ENCODE measurements around the gene RAB4A.

Gene RAB4A

GRCh38 chr1:229298420-229298819 is 27.5 kb downstream of the RAB4A start:
- no peaks in the 10 kb centered on the region for H3K9me2 ChIP-seq (replicated peaks; ENCODE audit: insufficient read depth, low read length)
- no peak for TF ChIP-seq EZH2 (optimal IDR thresholded peaks at IDR 0.05; ENCODE audit: low read depth, low read length)
- no peak for TF ChIP-seq CTCF (IDR thresholded peaks at IDR 0.05; ENCODE audit: low read length)
- no peak for TF ChIP-seq EZH2phosphoT487 (IDR thresholded peaks at IDR 0.05; ENCODE audit: low read length)
- no peak for DNase-seq
- H3K9me3 ChIP-seq (replicated peaks; ENCODE audit: insufficient read depth, low read length) = no peaks in the 10 kb centered on the region
- no peaks in the 10 kb centered on the region for H3K27me3 ChIP-seq (replicated peaks; ENCODE audit: insufficient read depth, low read length)
- H2AFZ ChIP-seq (ENCODE audit: low read length) = no peak overlapping the region
- H4K20me1 ChIP-seq (ENCODE audit: insufficient read depth, low read length) = no peaks in the 10 kb centered on the region
- no peak overlapping the region for H3K4me3 ChIP-seq (ENCODE audit: low read length)
- H3K9ac ChIP-seq (ENCODE audit: low read length) = no peak overlapping the region
- H3K4me1 ChIP-seq (ENCODE audit: low read length) = no peaks in the 10 kb centered on the region
- H3K79me2 ChIP-seq (ENCODE audit: low read length) = no peaks in the 10 kb centered on the region
- no peak overlapping the region for H3K4me2 ChIP-seq (ENCODE audit: low read depth, low read length)
- no peaks in the 10 kb centered on the region for H3F3A ChIP-seq (ENCODE audit: insufficient read depth, low read length)
- no peak overlapping the region for H3K27ac ChIP-seq (ENCODE audit: low read length)
- no peaks in the 10 kb centered on the region; the same call in 1 of the 2 replicates for H3K36me3 ChIP-seq (replicated peaks; ENCODE audit: insufficient read depth, low read length)

GRCh38 chr1:229298887-229299503 is 28.1 kb downstream of the RAB4A start:
- Histone ChIP-seq H3K79me2 (ENCODE audit: low read length) (no peaks in the 10 kb centered on the region), H3K27me3 (replicated peaks; ENCODE audit: insufficient read depth, low read length) (no peaks in the 10 kb centered on the region), H4K20me1 (ENCODE audit: insufficient read depth, low read length) (no peaks in the 10 kb centered on the region), H3K4me1 (ENCODE audit: low read length) (no peaks in the 10 kb centered on the region), H3K36me3 (replicated peaks; ENCODE audit: insufficient read depth, low read length) (peaks cover 1% of the 10 kb centered on the region; the same call in 1 of the 2 replicates), H3K9ac (ENCODE audit: low read length) (no peak overlapping the region), H3K4me3 (ENCODE audit: low read length) (no peak overlapping the region), H3K9me3 (replicated peaks; ENCODE audit: insufficient read depth, low read length) (no peaks in the 10 kb centered on the region), H3K27ac (ENCODE audit: low read length) (no peak overlapping the region), H3F3A (ENCODE audit: insufficient read depth, low read length) (no peaks in the 10 kb centered on the region), H3K4me2 (ENCODE audit: low read depth, low read length) (no peak overlapping the region), H3K9me2 (replicated peaks; ENCODE audit: insufficient read depth, low read length) (no peaks in the 10 kb centered on the region), H2AFZ (ENCODE audit: low read length) (no peak overlapping the region)
- TF ChIP-seq EZH2phosphoT487 (IDR thresholded peaks at IDR 0.05; ENCODE audit: low read length) (no peak), CTCF (IDR thresholded peaks at IDR 0.05; ENCODE audit: low read length) (no peak), EZH2 (optimal IDR thresholded peaks at IDR 0.05; ENCODE audit: low read depth, low read length) (no peak)
- no peak for DNase-seq

GRCh38 chr1:229300099-229300757 is 29.3 kb downstream of the RAB4A start:
- no peak overlapping the region for H2AFZ ChIP-seq (ENCODE audit: low read length)
- no peaks in the 10 kb centered on the region for H3K9me3 ChIP-seq (replicated peaks; ENCODE audit: insufficient read depth, low read length)
- no peaks in the 10 kb centered on the region for H3K9me2 ChIP-seq (replicated peaks; ENCODE audit: insufficient read depth, low read length)
- no peaks in the 10 kb centered on the region for H3K79me2 ChIP-seq (ENCODE audit: low read length)
- H3K27ac ChIP-seq (ENCODE audit: low read length) = no peak overlapping the region
- H3K36me3 ChIP-seq (replicated peaks; ENCODE audit: insufficient read depth, low read length) = peaks cover 8% of the 10 kb centered on the region; the same call in 1 of the 2 replicates
- H3K4me3 ChIP-seq (ENCODE audit: low read length) = no peak overlapping the region
- TF ChIP-seq EZH2 (optimal IDR thresholded peaks at IDR 0.05; ENCODE audit: low read depth, low read length) (no peak), EZH2phosphoT487 (IDR thresholded peaks at IDR 0.05; ENCODE audit: low read length) (no peak), CTCF (IDR thresholded peaks at IDR 0.05; ENCODE audit: low read length) (no peak)
- no peaks in the 10 kb centered on the region for H4K20me1 ChIP-seq (ENCODE audit: insufficient read depth, low read length)
- no peaks in the 10 kb centered on the region for H3F3A ChIP-seq (ENCODE audit: insufficient read depth, low read length)
- no peak for DNase-seq
- no peak overlapping the region for H3K4me2 ChIP-seq (ENCODE audit: low read depth, low read length)
- H3K4me1 ChIP-seq (ENCODE audit: low read length) = no peaks in the 10 kb centered on the region
- no peak overlapping the region for H3K9ac ChIP-seq (ENCODE audit: low read length)
- no peaks in the 10 kb centered on the region for H3K27me3 ChIP-seq (replicated peaks; ENCODE audit: insufficient read depth, low read length)

Measured in MM.1S (cell line).